SK-N-SH treated with all-trans-retinoic acid at 6 μM for 48 hours (cell line): ENCODE measurements around the gene MGMT.

Experiments
- ATAC-seq: fragments of 200-7000 bp; cut with Tn5 transposase; 3 replicates; pipeline ENCODE4 v1.9.1; 2020; ENCODE audit warnings: mild to moderate bottlenecking, moderate library complexity
- BACH2 ChIP-seq: fragments of 250-450 bp; sonication (Bioruptor Pico); IDR thresholded peaks from 2 replicates; pipeline ENCODE4 v1.9.0; 2021; ENCODE audit warnings: mild to moderate bottlenecking, borderline replicate concordance
- CSRNP3 ChIP-seq: fragments of 250-450 bp; sonication (Bioruptor Pico); IDR thresholded peaks from 2 replicates; pipeline ENCODE4 v1.5.1; 2021; ENCODE audit warnings: mild to moderate bottlenecking, moderate library complexity
- ESRRG ChIP-seq: fragments of 250-450 bp; sonication (Bioruptor Pico); IDR thresholded peaks from 2 replicates; pipeline ENCODE4 v1.6.1; 2021; ENCODE audit warnings: mild to moderate bottlenecking
- PPARA ChIP-seq: fragments of 250-450 bp; sonication (Bioruptor Pico); IDR thresholded peaks from 2 replicates; pipeline ENCODE4 v1.5.0; 2020; ENCODE audit warnings: mild to moderate bottlenecking, borderline replicate concordance
- RARB ChIP-seq: fragments of 250-450 bp; sonication (Bioruptor Pico); IDR thresholded peaks from 2 replicates; pipeline ENCODE4 v1.8.0; 2021; ENCODE audit warnings: mild to moderate bottlenecking, moderate library complexity
- SNAI2 ChIP-seq: fragments of 250-450 bp; sonication (Bioruptor Pico); IDR thresholded peaks from 2 replicates; pipeline ENCODE4 v1.5.0; 2020; ENCODE audit warnings: mild to moderate bottlenecking, moderate library complexity
- TCF4 ChIP-seq: fragments of 250-450 bp; sonication (Bioruptor Pico); IDR thresholded peaks from 2 replicates; pipeline ENCODE4 v1.8.0; 2021; ENCODE audit warnings: mild to moderate bottlenecking, moderate library complexity, borderline replicate concordance
- TOX ChIP-seq: fragments of 250-450 bp; sonication (Bioruptor Pico); IDR thresholded peaks from 2 replicates; pipeline ENCODE4 v1.8.0; 2021; ENCODE audit warnings: mild to moderate bottlenecking, moderate library complexity, borderline replicate concordance
- TSHZ2 ChIP-seq: fragments of 250-450 bp; sonication (Bioruptor Pico); IDR thresholded peaks from 2 replicates; pipeline ENCODE4 v1.5.0; 2020; ENCODE audit warnings: mild to moderate bottlenecking, moderate library complexity
- ZC3H10 ChIP-seq: fragments of 250-450 bp; sonication (Bioruptor Pico); IDR thresholded peaks from 2 replicates; pipeline ENCODE4 v1.5.1; 2021; ENCODE audit warnings: mild to moderate bottlenecking, moderate library complexity
- ZFP3 ChIP-seq: fragments of 250-450 bp; sonication (Bioruptor Pico); IDR thresholded peaks from 2 replicates; pipeline ENCODE4 v1.5.0; 2020; ENCODE audit warnings: mild to moderate bottlenecking, moderate library complexity
- TF ChIP-seq, protein P1 (sequence below): fragments of 250-450 bp; sonication (Bioruptor Pico); IDR thresholded peaks from 2 replicates; pipeline ENCODE4 v1.5.1; 2020; ENCODE audit warnings: low read depth, mild to moderate bottlenecking, moderate library complexity
- TF ChIP-seq, protein P2 (sequence below): fragments of 250-450 bp; sonication (Bioruptor Pico); IDR thresholded peaks from 2 replicates; pipeline ENCODE4 v1.8.0; 2020; ENCODE audit warnings: mild to moderate bottlenecking, moderate library complexity, borderline replicate concordance

Gene MGMT

GRCh38 chr10:129500617-129501339 lies 33.7 kb downstream of the MGMT start:
- TF ChIP-seq PPARA (CRISPR knock-in tag) (no peak), ESRRG (CRISPR knock-in tag) (no peak), RARB (CRISPR knock-in tag) (no peak), CSRNP3 (CRISPR knock-in tag) (no peak), BACH2 (CRISPR knock-in tag) (no peak)
- TF ChIP-seq, protein P1, sequence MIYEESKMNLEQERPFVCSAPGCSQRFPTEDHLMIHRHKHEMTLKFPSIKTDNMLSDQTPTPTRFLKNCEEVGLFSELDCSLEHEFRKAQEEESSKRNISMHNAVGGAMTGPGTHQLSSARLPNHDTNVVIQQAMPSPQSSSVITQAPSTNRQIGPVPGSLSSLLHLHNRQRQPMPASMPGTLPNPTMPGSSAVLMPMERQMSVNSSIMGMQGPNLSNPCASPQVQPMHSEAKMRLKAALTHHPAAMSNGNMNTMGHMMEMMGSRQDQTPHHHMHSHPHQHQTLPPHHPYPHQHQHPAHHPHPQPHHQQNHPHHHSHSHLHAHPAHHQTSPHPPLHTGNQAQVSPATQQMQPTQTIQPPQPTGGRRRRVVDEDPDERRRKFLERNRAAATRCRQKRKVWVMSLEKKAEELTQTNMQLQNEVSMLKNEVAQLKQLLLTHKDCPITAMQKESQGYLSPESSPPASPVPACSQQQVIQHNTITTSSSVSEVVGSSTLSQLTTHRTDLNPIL (CRISPR knock-in tag), result no peak
- TF ChIP-seq, protein P2, sequence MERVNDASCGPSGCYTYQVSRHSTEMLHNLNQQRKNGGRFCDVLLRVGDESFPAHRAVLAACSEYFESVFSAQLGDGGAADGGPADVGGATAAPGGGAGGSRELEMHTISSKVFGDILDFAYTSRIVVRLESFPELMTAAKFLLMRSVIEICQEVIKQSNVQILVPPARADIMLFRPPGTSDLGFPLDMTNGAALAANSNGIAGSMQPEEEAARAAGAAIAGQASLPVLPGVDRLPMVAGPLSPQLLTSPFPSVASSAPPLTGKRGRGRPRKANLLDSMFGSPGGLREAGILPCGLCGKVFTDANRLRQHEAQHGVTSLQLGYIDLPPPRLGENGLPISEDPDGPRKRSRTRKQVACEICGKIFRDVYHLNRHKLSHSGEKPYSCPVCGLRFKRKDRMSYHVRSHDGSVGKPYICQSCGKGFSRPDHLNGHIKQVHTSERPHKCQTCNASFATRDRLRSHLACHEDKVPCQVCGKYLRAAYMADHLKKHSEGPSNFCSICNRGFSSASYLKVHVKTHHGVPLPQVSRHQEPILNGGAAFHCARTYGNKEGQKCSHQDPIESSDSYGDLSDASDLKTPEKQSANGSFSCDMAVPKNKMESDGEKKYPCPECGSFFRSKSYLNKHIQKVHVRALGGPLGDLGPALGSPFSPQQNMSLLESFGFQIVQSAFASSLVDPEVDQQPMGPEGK, result no peak
- no peak for ATAC-seq

DNA sequence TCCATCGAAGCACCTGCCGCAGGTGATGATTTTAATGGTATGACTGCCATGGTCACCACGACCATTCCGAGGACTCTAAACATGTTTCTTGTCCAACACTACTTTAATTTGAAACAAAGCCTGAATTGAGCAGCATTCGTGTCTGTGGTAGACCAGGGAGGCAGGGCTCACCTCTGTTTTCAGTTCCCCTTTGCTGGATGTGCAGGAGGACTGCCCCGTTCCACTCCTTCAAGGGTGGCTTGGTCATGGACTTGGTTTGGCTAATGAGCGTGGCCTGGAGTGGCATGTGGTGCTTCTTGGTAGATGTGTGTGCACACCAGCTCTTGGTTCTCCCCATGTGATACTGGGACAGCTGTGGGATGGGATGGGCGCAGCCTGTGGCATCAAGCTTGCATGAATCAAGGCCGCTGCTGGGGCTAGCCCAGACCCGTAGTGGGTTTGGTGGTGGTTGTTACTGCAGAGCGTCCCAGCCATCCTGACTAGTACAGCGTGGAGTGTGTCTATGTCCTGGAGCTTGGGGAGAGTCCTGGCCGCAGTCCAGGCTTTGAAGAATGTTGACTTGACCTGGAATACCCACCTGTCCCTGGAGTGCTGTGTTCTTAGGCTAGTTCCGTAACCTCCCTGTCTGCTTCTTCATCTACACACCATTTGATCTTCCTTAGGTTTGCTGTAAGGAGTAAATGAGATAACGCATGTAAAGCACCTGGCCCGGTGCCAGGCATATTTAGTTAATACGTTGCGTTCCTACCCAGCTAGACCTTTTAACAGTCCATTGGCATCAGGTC lies 34.8 kb downstream of the MGMT start:
- no peak for TF ChIP-seq TOX (CRISPR knock-in tag)
- ATAC-seq, result no peak

- ATAC-seq, result no peak
- TF ChIP-seq TSHZ2 (CRISPR knock-in tag) (no peak), ZC3H10 (CRISPR knock-in tag) (no peak), SNAI2 (CRISPR knock-in tag) (no peak)
- TF ChIP-seq, protein P2, result no peak
Observed at GRCh38 chr10:129502448-129502847, 35.4 kb downstream of the MGMT start.

DNA sequence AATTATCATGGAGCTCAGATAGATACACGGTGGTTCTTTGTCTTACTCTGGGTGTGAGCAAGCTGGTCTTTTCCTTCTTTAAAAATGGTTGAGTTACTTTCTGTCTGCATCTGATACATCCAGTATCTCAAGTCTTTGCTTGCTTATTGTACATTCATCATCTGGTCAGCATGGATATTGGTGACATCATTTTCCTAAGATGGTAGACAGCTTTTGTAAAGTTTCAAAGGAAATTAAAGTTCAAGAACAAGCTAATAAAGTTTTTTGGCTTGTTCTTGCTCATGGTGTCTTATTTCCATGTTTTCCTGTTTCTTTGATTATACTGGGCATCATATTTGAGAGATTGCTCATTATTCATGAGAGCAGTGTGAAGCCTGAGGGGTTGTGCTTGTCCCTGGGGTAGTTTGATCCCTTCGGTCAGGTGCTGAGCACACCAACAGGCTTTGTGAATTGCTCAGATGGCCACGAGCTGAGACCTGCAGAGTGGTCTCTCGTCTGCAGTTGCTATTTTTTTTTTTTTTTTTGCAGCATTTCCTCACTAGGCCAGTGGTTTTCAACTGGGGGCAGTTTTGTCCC lies 38.5 kb downstream of the MGMT start:
- TF ChIP-seq ZC3H10 (CRISPR knock-in tag) (no peak), TCF4 (CRISPR knock-in tag) (no peak), ZFP3 (CRISPR knock-in tag) (no peak)
- no peak for ATAC-seq
